CD4-positive, alpha-beta T cell (primary cell): ENCODE data around the gene CCDC70. TPM values are rescaled to one million over a fixed set of nuclear protein-coding genes. Genes with fewer than 3 reads are reported as not detected.

Source experiments
- ATAC-seq: fragments of 200-7000 bp; cut with Tn5 transposase; one replicate; pipeline ENCODE4 v1.10.0; 2022; ENCODE audit warnings: mild to moderate bottlenecking; ENCODE audit not compliant: poor library complexity
- CTCF ChIA-PET: fragments of 350-600 bp; sonication (Branson Sonifier 250); formaldehyde crosslinking; loops from one replicate; lab custom pipeline; 2021; ENCODE audit warnings: antibody characterized with exemption, inconsistent platforms; lab: Charles Lee
- POLR2A ChIA-PET: fragments of 350-600 bp; sonication (Branson Sonifier 250); formaldehyde crosslinking; loops from one replicate; lab custom pipeline; 2021; ENCODE audit warnings: antibody characterized with exemption, inconsistent platforms; lab: Charles Lee
- DNase-seq, 14 experiments: peaks; one replicate each; pipeline ENCODE4 v3.0.0-alpha.2; 2013 to 2020; ENCODE audit warnings: mixed read lengths in 2 of 14
- H3K27ac ChIP-seq, 2 donors: one replicate each; pipeline versions ENCODE4 v1.5.1 to v1.7.0; 2013; ENCODE audit warnings: low read length in 2 of 2, low read depth in 1 of 2, mild to moderate bottlenecking in 1 of 2
- H3K27me3 ChIP-seq, 2 experiments: 1 replicate in 1 of 2; 2 replicates in 1 of 2; pipeline versions ENCODE4 v1.6.1 to v1.7.0; 2013; ENCODE audit warnings: low read length in 2 of 2, control low read depth in 1 of 2, mild to moderate bottlenecking in 1 of 2, moderate library complexity in 1 of 2; ENCODE audit not compliant: insufficient read depth in 2 of 2, control insufficient read depth in 1 of 2
- H3K36me3 ChIP-seq: one replicate; pipeline ENCODE4 v1.6.1; 2013; ENCODE audit warnings: low read length, control low read depth; ENCODE audit not compliant: insufficient read depth
- H3K4me1 ChIP-seq: one replicate; pipeline ENCODE4 v1.6.1; 2013; ENCODE audit warnings: low read length, control low read depth; ENCODE audit not compliant: insufficient read depth
- H3K4me3 ChIP-seq: one replicate; pipeline ENCODE4 v1.5.1; 2013; ENCODE audit warnings: mild to moderate bottlenecking, low read length, moderate library complexity
- H3K9me3 ChIP-seq, 2 experiments: 1 replicate in 1 of 2; 2 replicates in 1 of 2; pipeline versions ENCODE4 v1.6.1 to v1.7.0; 2013; ENCODE audit warnings: low read length in 2 of 2, mild to moderate bottlenecking in 2 of 2, control low read depth in 1 of 2, moderate library complexity in 1 of 2; ENCODE audit not compliant: control insufficient read depth in 1 of 2, insufficient read depth in 1 of 2
- H3K27ac Mint-ChIP-seq: one replicate; pipeline ENCODE4 v1.8.0; 2020; ENCODE audit warnings: mixed read lengths
- H3K27me3 Mint-ChIP-seq: one replicate; pipeline ENCODE4 v1.8.0; 2021; ENCODE audit warnings: mixed read lengths
- H3K36me3 Mint-ChIP-seq: one replicate; pipeline ENCODE4 v1.8.0; 2021; ENCODE audit warnings: low read depth, mixed read lengths
- H3K4me1 Mint-ChIP-seq: one replicate; pipeline ENCODE4 v1.8.0; 2021; ENCODE audit warnings: low read depth, mixed read lengths
- H3K4me3 Mint-ChIP-seq: one replicate; pipeline ENCODE4 v1.8.0; 2020; ENCODE audit warnings: mild to moderate bottlenecking, mixed read lengths
- H3K9me3 Mint-ChIP-seq: one replicate; pipeline ENCODE4 v1.8.0; 2020; ENCODE audit warnings: mixed read lengths
- CTCF ChIP-seq: fragments of 200-600 bp; IDR thresholded peaks from one replicate; pipeline ENCODE4 v1.8.0; 2022; ENCODE audit warnings: antibody characterized with exemption, mild to moderate bottlenecking
- intact Hi-C, 2 experiments: fragments of 100-400 bp; cut with DNase I in 1 of 2; cut with micrococcal nuclease in 1 of 2; formaldehyde crosslinking; loops; one replicate each; pipeline versions ENCODE4 v1.15.1 to v1.9.0; 2023 to 2025; cut with DNase I, micrococcal nuclease
- total RNA-seq, 174 experiments: library from RNA in 2 of 174; stranded (reverse) in 2 of 174; gene quantifications; one replicate each; pipeline ENCODE4 v1.2.3 and lab custom pipeline; 2021 to 2026

The CCDC70 gene
- total RNA-seq, 2 experiments from 2014 or later: not detected

- DNase-seq (no peak), ATAC-seq (no peak)
- CTCF ChIA-PET: interaction anchor here (1.2 to 3.8 kb wide), 7 partner anchors 10 to 400 kb away, joined by 3 to 44 read pairs (median 5); no protein-coding TSS in a partner anchor
- intact Hi-C loops: no loop called here
- Histone ChIP-seq H3K9me3 (no peaks in the 10 kb centered on the region), H3K4me1 (peaks cover 39% of the 10 kb centered on the region), H3K4me3 (no peak overlapping the region), H3K36me3 (no peaks in the 10 kb centered on the region), H3K27me3 (no peaks in the 10 kb centered on the region), H3K27ac (no peak overlapping the region)
- no peak overlapping the region for H3K4me3 Mint-ChIP-seq
- peaks cover 57% of the 10 kb centered on the region for H3K4me1 Mint-ChIP-seq
- TF ChIP-seq CTCF: no peak
- no peak overlapping the region for H3K27ac Mint-ChIP-seq
- no peaks in the 10 kb centered on the region for H3K36me3 Mint-ChIP-seq
- POLR2A ChIA-PET: interaction anchor here (1.2 to 3.0 kb wide), 5 partner anchors 10 to 28 kb away, joined by 4 to 44 read pairs (median 5); no protein-coding TSS in a partner anchor
- no peaks in the 10 kb centered on the region for H3K9me3 Mint-ChIP-seq
- no peaks in the 10 kb centered on the region for H3K27me3 Mint-ChIP-seq
Observed at GRCh38 chr13:51831519-51831918, 30.2 kb upstream of the CCDC70 start.

- DNase-seq (peak; percentile 45 to 85 (median 54)), ATAC-seq (peak; percentile 99)
- H3K36me3 Mint-ChIP-seq: no peaks in the 10 kb centered on the region
- peak overlapping the region; percentile 26 for H3K4me3 Mint-ChIP-seq
- Histone ChIP-seq H3K4me3 (no peak overlapping the region), H3K27ac (no peak overlapping the region), H3K27me3 (no peaks in the 10 kb centered on the region), H3K36me3 (no peaks in the 10 kb centered on the region), H3K4me1 (peaks cover 28% of the 10 kb centered on the region), H3K9me3 (no peaks in the 10 kb centered on the region)
- peaks cover 46% of the 10 kb centered on the region for H3K4me1 Mint-ChIP-seq
- POLR2A ChIA-PET: interaction anchor here (0.7 to 3.0 kb wide), 9 partner anchors 11 to 380 kb away, joined by 3 to 44 read pairs (median 4); partner anchors contain the start of gene INTS6
- intact Hi-C loops: loop anchor here (1.0 kb wide), 2 partner anchors 11 to 17 kb away; no protein-coding TSS in a partner anchor
- peak; percentile 70 for TF ChIP-seq CTCF
- H3K27ac Mint-ChIP-seq: peak overlapping the region; percentile 54
- H3K27me3 Mint-ChIP-seq: no peaks in the 10 kb centered on the region
- CTCF ChIA-PET: interaction anchor here (0.7 to 3.8 kb wide), 10 partner anchors 9 to 401 kb away, joined by 3 to 44 read pairs (median 5); no protein-coding TSS in a partner anchor
- no peaks in the 10 kb centered on the region for H3K9me3 Mint-ChIP-seq
Observed at GRCh38 chr13:51832471-51833152, 29.2 kb upstream of the CCDC70 start.

GRCh38 chr13:51833980-51834379 lies 27.8 kb upstream of the CCDC70 start:
- Histone ChIP-seq H3K27ac (no peak overlapping the region), H3K4me3 (no peak overlapping the region), H3K9me3 (no peaks in the 10 kb centered on the region), H3K4me1 (peaks cover 17% of the 10 kb centered on the region), H3K36me3 (no peaks in the 10 kb centered on the region), H3K27me3 (no peaks in the 10 kb centered on the region)
- intact Hi-C loops: no loop called here
- no peak for TF ChIP-seq CTCF
- ATAC-seq (no peak), DNase-seq (no peak)
- Mint-ChIP-seq H3K36me3 (no peaks in the 10 kb centered on the region), H3K27me3 (no peaks in the 10 kb centered on the region), H3K4me3 (no peak overlapping the region), H3K9me3 (no peaks in the 10 kb centered on the region), H3K27ac (no peak overlapping the region), H3K4me1 (peaks cover 32% of the 10 kb centered on the region)
- ChIA-PET CTCF (interaction anchor here (3.8 kb wide), 1 partner anchor 19 kb away, joined by 44 read pairs; no protein-coding TSS in a partner anchor), POLR2A (interaction anchor here (1.6 to 2.6 kb wide), 3 partner anchors 18 to 29 kb away, joined by 5 to 8 read pairs (median 6); no protein-coding TSS in a partner anchor)
